ENCODE data around the gene SPA17.

GRCh38 chr11:124716591-124716990 lies 42.9 kb downstream of the SPA17 start:
- TF ChIP-seq CTCF (IDR thresholded peaks at IDR 0.05) (no peak), POLR2A (IDR thresholded peaks at IDR 0.05) (no peak)
